Measurements from ENCODE around the gene AGPAT4.
A peak's percentile ranks its signal among the peaks of the same experiment; 100 is the strongest.
"Not testable (repeated sequence)": the region's sequence is repeated elsewhere in the genome, so short reads cannot be mapped to it uniquely, and the experiment has no call there.

Gene AGPAT4

DNA sequence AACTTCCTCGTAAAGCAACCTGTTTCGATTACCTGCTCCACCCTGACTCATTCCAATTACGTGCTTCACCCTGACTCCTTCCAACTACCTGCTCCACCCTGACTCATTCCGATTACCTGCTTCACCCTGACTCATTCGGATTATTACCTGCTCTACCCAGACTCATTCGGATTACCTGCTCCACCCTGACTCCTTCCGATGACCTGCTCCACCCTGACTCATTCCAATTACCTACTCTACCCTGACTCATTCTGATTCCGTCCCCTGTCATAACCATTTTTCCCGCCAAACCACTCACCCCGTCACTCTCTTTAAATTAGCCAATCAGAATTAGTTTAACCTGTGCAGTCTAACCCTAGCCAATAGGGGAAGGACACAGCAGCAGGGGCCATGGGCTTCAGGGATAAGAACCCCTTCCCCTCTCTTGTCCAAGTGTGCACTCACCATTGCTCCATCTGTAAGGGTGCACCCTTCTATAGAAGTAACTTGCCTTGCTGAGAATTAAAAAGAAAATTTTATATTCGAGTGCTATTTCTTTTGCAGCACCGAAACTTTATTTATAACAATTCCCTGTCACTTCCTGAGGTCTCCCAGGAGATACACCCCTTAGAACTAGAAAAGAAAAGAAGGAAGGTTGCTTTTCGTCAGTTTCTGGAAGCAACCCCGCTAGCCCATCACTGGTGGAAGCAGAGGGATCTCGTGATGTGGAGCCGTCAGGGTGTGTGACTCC is 48.7 kb downstream of the AGPAT4 start:
- not testable (repeated sequence) for H3K9ac ChIP-seq (ENCODE audit: low read depth, low read length); H3K36me3 ChIP-seq (ENCODE audit: insufficient read depth, low read length); H3K27me3 ChIP-seq (ENCODE audit: control insufficient read depth, insufficient read depth, low read length); H3K4me3 ChIP-seq (ENCODE audit: low read length); H3K9me3 ChIP-seq (replicated peaks; ENCODE audit: low read length); H3K4me2 ChIP-seq (ENCODE audit: low read length)
- peaks cover 23% of the 10 kb centered on the region for H3K4me1 ChIP-seq (ENCODE audit: control insufficient read depth, insufficient read depth, low read length)

DNA sequence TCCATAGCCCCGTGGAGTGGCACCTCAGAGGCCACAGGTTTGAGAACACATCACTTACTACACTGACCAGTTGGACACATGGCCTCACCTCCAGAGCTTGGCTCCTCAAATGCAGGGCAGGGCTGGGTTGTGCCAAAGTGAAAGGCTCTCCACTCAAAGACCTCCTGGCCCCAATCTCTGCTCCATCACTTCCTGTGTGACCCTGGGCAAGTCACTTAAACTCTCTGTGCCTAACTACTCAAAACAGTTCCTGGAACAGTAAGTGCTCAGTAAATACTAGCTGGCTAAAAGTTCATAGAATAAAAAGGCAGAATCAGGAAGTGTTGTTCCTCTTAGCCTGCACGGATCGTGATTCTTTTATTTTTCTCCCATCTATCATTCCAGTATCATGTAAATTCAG is 50.2 kb downstream of the AGPAT4 start:
- no peak overlapping the region for H3K4me3 ChIP-seq (ENCODE audit: low read length)

DNA sequence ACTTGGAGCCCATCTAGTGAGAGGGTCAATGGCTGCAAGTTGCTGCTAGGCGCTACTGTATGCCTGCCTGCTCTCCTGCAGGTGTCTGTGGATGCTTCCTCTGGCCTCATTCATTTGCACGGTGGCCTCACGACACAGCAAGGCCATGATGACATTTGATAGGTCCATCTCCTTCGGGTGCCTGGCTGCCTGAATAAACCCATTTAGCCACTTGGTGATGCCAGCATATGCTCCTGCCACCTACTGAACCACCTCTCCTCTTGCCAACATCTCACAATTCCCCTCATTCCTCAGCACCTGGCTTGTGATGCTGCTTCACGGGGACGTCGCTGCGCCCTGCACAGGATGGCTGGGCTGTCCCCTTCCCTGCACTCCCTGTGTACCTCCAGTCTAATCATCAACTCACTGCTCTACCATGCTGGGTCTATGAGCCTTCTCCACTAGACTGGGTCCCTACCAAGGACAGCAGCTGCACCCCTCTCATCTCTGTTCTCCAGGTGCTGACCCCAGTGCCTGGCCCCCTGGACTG is 51.1 kb downstream of the AGPAT4 start:
- H3K9me3 ChIP-seq (replicated peaks; ENCODE audit: low read length), result no peaks in the 10 kb centered on the region
- H3K4me3 ChIP-seq (ENCODE audit: low read length), result no peak overlapping the region
- no peaks in the 10 kb centered on the region for H3K27me3 ChIP-seq (ENCODE audit: control insufficient read depth, insufficient read depth, low read length)
- peaks cover 5% of the 10 kb centered on the region for H3K4me1 ChIP-seq (ENCODE audit: control insufficient read depth, insufficient read depth, low read length)
- H3K4me2 ChIP-seq (ENCODE audit: low read length), result no peak overlapping the region
- H3K9ac ChIP-seq (ENCODE audit: low read depth, low read length), result no peak overlapping the region
- H3K36me3 ChIP-seq (ENCODE audit: insufficient read depth, low read length), result no peaks in the 10 kb centered on the region

More for the DNA sequence above, 50.2 kb downstream of the AGPAT4 start:
- peaks cover 14% of the 10 kb centered on the region for H3K4me1 ChIP-seq (ENCODE audit: control insufficient read depth, insufficient read depth, low read length)
- H3K9me3 ChIP-seq (replicated peaks; ENCODE audit: low read length), result no peaks in the 10 kb centered on the region
- no peaks in the 10 kb centered on the region for H3K36me3 ChIP-seq (ENCODE audit: insufficient read depth, low read length)
- H3K27me3 ChIP-seq (ENCODE audit: control insufficient read depth, insufficient read depth, low read length), result no peaks in the 10 kb centered on the region
- H3K4me2 ChIP-seq (ENCODE audit: low read length), result no peak overlapping the region
- H3K9ac ChIP-seq (ENCODE audit: low read depth, low read length), result no peak overlapping the region

DNA sequence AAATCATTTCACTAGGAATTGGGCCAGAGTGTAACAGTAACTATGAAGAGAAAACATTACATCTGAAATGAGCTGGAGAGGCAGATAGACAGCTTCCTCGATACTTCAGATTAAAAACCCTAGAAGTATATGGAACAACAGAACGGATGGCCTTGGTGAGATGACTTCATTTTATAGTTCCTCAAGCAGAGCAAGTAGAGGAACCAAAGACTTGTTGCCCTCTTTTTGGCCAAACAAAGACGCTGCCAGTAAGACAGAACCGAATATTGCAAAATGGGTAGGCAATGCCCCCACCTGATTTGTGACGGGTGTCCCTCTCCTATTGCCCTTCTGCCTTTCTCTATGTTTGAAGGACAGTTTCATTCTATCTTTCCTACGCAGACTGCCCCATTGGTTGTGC is 53.5 kb downstream of the AGPAT4 start:
- Histone ChIP-seq H3K27me3 (ENCODE audit: control insufficient read depth, insufficient read depth, low read length) (no peaks in the 10 kb centered on the region), H3K36me3 (ENCODE audit: insufficient read depth, low read length) (no peaks in the 10 kb centered on the region), H3K9me3 (replicated peaks; ENCODE audit: low read length) (no peaks in the 10 kb centered on the region)

DNA sequence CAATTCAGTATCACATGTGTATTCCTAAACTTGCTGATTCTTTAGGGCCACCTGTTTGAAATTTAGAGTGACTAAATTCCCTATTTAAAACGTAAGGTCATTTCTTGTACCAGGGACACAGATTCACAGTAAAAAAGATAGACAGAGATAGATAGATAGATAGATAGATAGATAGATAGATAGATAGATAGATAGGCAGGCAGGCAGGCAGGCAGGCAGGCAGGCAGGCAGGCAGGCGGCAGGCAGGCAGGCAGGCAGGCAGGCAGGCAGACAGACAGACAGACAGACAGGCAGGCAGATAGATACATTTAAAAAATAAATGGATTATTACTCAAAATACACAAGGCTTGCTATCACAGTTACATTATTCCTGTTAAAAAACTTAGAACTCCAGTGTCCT is 54.2 kb downstream of the AGPAT4 start:
- Histone ChIP-seq H3K9ac (ENCODE audit: low read depth, low read length) (no peak overlapping the region), H3K36me3 (ENCODE audit: insufficient read depth, low read length) (no peaks in the 10 kb centered on the region)

More for the DNA sequence above, 53.5 kb downstream of the AGPAT4 start:
- no peak overlapping the region for H3K4me2 ChIP-seq (ENCODE audit: low read length)
- no peak overlapping the region for H3K4me3 ChIP-seq (ENCODE audit: low read length)
- H3K4me1 ChIP-seq (ENCODE audit: control insufficient read depth, insufficient read depth, low read length), result peaks cover 7% of the 10 kb centered on the region
- H3K9ac ChIP-seq (ENCODE audit: low read depth, low read length), result no peak overlapping the region

DNA sequence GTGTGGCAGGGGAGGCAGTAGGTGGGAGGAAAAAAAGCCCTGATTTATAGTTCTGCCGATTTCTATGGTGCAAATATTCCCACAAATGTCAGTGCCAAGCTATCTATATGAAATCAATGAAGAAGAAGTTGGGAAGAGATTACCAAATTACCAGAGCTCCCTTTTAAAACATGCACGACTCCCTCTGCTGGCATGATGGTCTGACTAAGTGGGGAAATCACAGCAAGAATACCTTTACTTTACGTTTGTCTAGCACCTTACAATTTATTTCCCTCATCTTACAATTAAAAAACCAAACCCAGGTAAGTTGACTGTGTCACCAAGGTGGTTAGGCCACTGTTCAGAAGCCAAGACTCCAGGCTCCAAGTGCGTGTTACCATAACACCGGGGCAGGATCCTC is 55.6 kb downstream of the AGPAT4 start:
- Histone ChIP-seq H3K9me3 (replicated peaks; ENCODE audit: low read length) (no peaks in the 10 kb centered on the region), H3K27me3 (ENCODE audit: control insufficient read depth, insufficient read depth, low read length) (no peaks in the 10 kb centered on the region), H3K4me1 (ENCODE audit: control insufficient read depth, insufficient read depth, low read length) (peaks cover 13% of the 10 kb centered on the region), H3K4me2 (ENCODE audit: low read length) (no peak overlapping the region), H3K36me3 (ENCODE audit: insufficient read depth, low read length) (no peaks in the 10 kb centered on the region), H3K4me3 (ENCODE audit: low read length) (no peak overlapping the region), H3K9ac (ENCODE audit: low read depth, low read length) (no peak overlapping the region)

More for the DNA sequence above, 54.2 kb downstream of the AGPAT4 start:
- H3K27me3 ChIP-seq (ENCODE audit: control insufficient read depth, insufficient read depth, low read length), result no peaks in the 10 kb centered on the region
- H3K4me1 ChIP-seq (ENCODE audit: control insufficient read depth, insufficient read depth, low read length), result peaks cover 13% of the 10 kb centered on the region
- H3K4me2 ChIP-seq (ENCODE audit: low read length), result no peak overlapping the region
- H3K9me3 ChIP-seq (replicated peaks; ENCODE audit: low read length), result no peaks in the 10 kb centered on the region
- H3K4me3 ChIP-seq (ENCODE audit: low read length), result no peak overlapping the region

DNA sequence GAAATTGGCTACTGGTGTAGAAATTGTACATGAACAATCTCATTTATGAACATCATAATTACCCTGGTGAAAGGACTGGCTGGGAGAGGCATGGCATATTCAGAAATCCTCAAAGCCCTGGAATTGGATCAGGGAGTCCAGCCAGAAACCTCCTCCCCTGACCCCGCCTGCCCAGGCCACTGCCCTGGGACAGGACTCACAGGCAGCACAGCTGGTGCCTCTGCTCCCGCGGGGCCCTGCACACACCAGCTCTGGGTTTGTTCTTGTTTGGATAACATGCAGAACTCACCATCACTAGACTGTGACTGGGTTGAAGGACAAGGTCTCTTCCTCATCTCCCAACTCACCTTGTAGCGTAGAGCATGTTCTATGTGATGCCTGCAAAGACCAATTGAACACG is 56.2 kb downstream of the AGPAT4 start:
- no peaks in the 10 kb centered on the region for H3K9me3 ChIP-seq (replicated peaks; ENCODE audit: low read length)
- H3K4me3 ChIP-seq (ENCODE audit: low read length), result no peak overlapping the region
- peaks cover 13% of the 10 kb centered on the region for H3K4me1 ChIP-seq (ENCODE audit: control insufficient read depth, insufficient read depth, low read length)
- no peaks in the 10 kb centered on the region for H3K36me3 ChIP-seq (ENCODE audit: insufficient read depth, low read length)
- H3K4me2 ChIP-seq (ENCODE audit: low read length), result no peak overlapping the region
- H3K27me3 ChIP-seq (ENCODE audit: control insufficient read depth, insufficient read depth, low read length), result no peaks in the 10 kb centered on the region
- H3K9ac ChIP-seq (ENCODE audit: low read depth, low read length), result no peak overlapping the region

DNA sequence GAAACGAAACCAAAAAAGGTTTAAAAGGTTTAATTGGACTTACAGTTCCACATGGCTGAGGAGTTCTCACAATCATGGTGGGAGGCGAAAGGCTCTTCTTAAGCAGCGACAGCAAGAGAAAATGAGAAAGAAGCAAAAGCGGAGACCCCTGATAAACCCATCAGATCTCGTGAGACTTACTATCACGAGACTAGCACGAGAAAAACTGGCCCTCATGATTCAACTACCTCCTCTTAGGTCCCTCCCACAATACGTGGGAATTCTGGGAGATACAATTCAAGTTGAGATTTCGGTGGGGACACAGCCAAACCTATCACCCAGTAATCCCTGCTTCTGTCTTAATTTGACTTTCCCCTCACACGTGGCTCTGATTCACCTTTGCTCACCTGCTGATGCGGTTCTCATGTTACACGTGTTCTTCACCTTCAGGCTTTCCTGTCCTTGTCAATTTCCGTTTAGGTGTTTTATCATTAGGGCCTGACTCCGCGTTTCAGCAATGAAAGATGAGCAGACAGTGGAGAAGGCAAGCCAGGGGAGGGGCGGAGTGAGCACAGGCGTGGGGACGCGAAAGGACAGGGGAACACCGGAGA is 57.1 kb downstream of the AGPAT4 start:
- Histone ChIP-seq H3K36me3 (ENCODE audit: insufficient read depth, low read length) (no peaks in the 10 kb centered on the region), H3K4me3 (ENCODE audit: low read length) (no peak overlapping the region), H3K4me2 (ENCODE audit: low read length) (no peak overlapping the region), H3K9me3 (replicated peaks; ENCODE audit: low read length) (no peaks in the 10 kb centered on the region), H3K4me1 (ENCODE audit: control insufficient read depth, insufficient read depth, low read length) (peaks cover 13% of the 10 kb centered on the region), H3K9ac (ENCODE audit: low read depth, low read length) (no peak overlapping the region), H3K27me3 (ENCODE audit: control insufficient read depth, insufficient read depth, low read length) (no peaks in the 10 kb centered on the region)

DNA sequence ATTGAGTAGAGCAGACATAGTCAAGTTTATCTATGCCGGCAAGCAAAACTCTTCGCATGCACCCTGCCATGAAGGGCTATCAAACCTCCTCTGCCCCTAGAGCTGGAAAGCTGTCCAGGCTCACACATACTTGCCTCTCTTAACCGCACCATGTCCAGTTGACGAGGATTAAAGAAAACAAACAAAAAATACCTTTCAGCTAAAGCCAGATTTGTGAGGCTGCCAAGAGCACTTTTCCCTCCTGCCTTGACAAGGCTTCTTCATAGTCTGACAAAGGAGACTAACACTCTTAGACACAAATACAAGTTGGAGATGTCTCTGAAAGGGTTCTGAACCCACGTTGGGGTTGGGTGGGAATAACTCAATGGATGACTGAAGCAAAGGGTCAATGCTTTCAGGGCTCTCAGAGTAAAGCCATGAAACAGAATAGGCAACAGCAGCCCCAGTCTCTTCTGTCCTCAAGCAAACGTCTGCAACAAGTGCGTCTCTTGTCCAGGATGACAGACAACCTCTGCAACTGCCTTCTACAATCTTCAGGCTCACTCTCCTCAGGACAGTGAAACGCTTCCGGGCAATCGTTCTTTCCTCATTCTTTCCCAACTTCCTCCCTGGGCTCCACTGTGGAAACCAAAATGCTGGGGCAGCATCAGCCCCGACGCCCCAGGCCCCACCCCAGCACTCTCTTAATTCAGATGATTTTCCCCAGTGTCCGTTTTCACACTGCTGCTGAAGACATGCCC is 57.8 kb downstream of the AGPAT4 start:
- no peak overlapping the region for H3K4me3 ChIP-seq (ENCODE audit: low read length)
- no peak overlapping the region for H3K9ac ChIP-seq (ENCODE audit: low read depth, low read length)
- H3K27me3 ChIP-seq (ENCODE audit: control insufficient read depth, insufficient read depth, low read length), result no peaks in the 10 kb centered on the region
- peaks cover 13% of the 10 kb centered on the region for H3K4me1 ChIP-seq (ENCODE audit: control insufficient read depth, insufficient read depth, low read length)
- H3K9me3 ChIP-seq (replicated peaks; ENCODE audit: low read length), result no peaks in the 10 kb centered on the region
- no peak overlapping the region for H3K4me2 ChIP-seq (ENCODE audit: low read length)
- H3K36me3 ChIP-seq (ENCODE audit: insufficient read depth, low read length), result no peaks in the 10 kb centered on the region

DNA sequence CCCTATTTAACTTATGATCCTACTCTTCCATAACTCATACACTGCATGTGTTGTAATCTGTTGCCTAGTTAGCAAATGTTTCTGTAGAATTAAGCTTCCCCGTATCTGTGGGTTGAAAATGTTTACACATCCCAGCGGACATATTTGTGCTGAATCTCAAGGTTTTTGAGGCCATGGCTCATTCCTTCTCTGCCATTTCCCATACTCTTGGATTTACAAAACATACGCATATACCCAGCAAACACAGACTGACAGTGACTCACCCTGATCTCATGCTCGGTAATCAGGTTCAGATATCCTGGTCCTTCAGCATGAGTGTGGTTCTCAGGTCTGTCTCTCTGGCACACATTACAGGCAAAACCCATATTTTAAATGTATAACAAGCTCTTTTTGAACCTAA is 58.7 kb downstream of the AGPAT4 start:
- Histone ChIP-seq H3K4me1 (ENCODE audit: control insufficient read depth, insufficient read depth, low read length) (peaks cover 13% of the 10 kb centered on the region), H3K9me3 (replicated peaks; ENCODE audit: low read length) (no peaks in the 10 kb centered on the region), H3K4me3 (ENCODE audit: low read length) (no peak overlapping the region), H3K4me2 (ENCODE audit: low read length) (no peak overlapping the region), H3K27me3 (ENCODE audit: control insufficient read depth, insufficient read depth, low read length) (no peaks in the 10 kb centered on the region), H3K36me3 (ENCODE audit: insufficient read depth, low read length) (no peaks in the 10 kb centered on the region), H3K9ac (ENCODE audit: low read depth, low read length) (peak overlapping the region; percentile 21)

DNA sequence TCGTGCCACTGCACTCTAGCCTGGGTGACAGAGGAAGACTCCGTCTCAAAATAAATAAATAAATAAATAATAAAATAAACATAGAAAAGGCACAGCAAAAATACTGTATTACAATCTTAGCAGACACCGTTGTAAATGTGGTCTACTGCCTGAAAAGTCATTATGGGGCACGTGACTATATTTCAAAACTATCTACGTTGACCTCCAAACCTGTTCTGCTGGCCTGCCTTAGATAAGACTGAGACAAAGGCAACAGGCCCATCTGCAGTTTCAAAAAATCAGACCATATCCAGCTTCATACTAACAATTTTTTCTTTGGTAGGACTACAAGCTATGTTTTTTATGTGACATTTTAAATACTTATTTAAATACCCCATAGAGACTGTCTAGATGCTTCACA is 59.1 kb downstream of the AGPAT4 start:
- H3K9me3 ChIP-seq (replicated peaks; ENCODE audit: low read length), result no peaks in the 10 kb centered on the region
- H3K4me3 ChIP-seq (ENCODE audit: low read length), result no peak overlapping the region
- no peak overlapping the region for H3K4me2 ChIP-seq (ENCODE audit: low read length)
- H3K4me1 ChIP-seq (ENCODE audit: control insufficient read depth, insufficient read depth, low read length), result peaks cover 13% of the 10 kb centered on the region
- no peak overlapping the region for H3K9ac ChIP-seq (ENCODE audit: low read depth, low read length)
- no peaks in the 10 kb centered on the region for H3K36me3 ChIP-seq (ENCODE audit: insufficient read depth, low read length)
- H3K27me3 ChIP-seq (ENCODE audit: control insufficient read depth, insufficient read depth, low read length), result no peaks in the 10 kb centered on the region
